ENCODE measurements around the gene PTPRN2.
"Not testable (repeated sequence)": the region's sequence is repeated elsewhere in the genome, so short reads cannot be mapped to it uniquely, and the experiment has no call there.

PTPRN2 gene

DNA sequence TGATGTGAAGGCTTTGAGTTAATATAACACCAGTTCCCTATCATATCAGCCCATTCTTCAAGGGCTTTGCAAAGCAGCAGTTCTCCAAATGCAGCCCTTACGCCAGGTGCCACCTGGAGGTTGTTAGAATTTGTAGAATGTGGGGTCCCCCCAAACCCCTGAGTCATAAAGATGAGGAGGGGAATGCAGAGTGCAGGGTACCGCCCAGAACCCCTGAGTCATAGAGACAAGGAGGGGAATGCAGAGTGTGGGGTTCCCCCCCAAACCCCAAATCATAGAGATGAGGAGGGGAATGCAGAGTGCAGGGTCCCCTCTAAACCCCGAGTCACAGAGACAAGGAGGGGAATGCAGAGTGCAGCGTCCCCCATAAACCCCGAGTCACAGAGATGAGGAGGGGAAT, 605.8 kb downstream of the PTPRN2 start:
- TF ChIP-seq, protein P1, sequence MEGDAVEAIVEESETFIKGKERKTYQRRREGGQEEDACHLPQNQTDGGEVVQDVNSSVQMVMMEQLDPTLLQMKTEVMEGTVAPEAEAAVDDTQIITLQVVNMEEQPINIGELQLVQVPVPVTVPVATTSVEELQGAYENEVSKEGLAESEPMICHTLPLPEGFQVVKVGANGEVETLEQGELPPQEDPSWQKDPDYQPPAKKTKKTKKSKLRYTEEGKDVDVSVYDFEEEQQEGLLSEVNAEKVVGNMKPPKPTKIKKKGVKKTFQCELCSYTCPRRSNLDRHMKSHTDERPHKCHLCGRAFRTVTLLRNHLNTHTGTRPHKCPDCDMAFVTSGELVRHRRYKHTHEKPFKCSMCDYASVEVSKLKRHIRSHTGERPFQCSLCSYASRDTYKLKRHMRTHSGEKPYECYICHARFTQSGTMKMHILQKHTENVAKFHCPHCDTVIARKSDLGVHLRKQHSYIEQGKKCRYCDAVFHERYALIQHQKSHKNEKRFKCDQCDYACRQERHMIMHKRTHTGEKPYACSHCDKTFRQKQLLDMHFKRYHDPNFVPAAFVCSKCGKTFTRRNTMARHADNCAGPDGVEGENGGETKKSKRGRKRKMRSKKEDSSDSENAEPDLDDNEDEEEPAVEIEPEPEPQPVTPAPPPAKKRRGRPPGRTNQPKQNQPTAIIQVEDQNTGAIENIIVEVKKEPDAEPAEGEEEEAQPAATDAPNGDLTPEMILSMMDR (IDR thresholded peaks at IDR 0.05; ENCODE audit: low read depth, low read length) = no peak
- no peak overlapping the region for H3K4me3 ChIP-seq (ENCODE audit: low read depth, low read length)

DNA sequence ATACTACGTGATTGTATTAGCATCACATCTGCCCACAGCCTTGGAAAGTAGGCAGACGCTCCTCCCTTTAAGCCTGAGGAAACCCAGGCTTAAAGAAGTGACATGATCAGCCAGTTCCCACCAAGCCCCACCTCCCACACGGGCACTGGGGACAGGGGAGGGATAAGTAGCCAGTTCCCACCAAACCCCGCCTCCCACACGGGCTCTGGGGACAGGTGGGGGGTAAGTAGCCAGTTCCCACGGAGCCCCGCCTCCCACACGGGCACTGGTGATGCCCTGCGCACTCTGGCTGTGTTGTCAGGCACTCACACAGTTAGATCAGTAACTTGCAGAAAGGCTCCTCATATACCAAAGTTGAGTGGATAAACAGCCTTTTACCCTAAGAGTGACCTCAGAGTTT, 606.8 kb downstream of the PTPRN2 start:
- TF ChIP-seq, protein P1 (IDR thresholded peaks at IDR 0.05; ENCODE audit: low read depth, low read length) = no peak
- no peak overlapping the region for H3K4me3 ChIP-seq (ENCODE audit: low read depth, low read length)

DNA sequence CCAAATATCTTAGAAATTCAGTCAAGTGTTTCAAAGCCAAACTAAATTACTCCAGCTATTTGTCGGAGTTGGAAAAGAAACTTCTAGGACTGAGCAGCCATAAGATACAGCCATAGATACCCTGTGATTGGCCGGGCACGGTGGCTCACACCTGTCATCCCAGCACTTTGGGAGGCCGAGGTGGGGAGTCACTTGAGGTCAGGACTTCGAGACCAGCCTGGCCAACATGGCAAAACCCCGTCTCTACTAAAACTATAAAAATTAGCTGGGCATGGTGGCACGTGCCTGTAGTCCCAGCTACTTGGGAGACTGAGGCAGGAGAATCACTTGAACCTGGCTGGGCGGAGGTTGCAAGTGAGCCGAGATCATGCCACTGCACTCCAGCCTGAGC, 607.3 kb downstream of the PTPRN2 start:
- not testable (repeated sequence) for H3K4me3 ChIP-seq (ENCODE audit: low read depth, low read length)

DNA sequence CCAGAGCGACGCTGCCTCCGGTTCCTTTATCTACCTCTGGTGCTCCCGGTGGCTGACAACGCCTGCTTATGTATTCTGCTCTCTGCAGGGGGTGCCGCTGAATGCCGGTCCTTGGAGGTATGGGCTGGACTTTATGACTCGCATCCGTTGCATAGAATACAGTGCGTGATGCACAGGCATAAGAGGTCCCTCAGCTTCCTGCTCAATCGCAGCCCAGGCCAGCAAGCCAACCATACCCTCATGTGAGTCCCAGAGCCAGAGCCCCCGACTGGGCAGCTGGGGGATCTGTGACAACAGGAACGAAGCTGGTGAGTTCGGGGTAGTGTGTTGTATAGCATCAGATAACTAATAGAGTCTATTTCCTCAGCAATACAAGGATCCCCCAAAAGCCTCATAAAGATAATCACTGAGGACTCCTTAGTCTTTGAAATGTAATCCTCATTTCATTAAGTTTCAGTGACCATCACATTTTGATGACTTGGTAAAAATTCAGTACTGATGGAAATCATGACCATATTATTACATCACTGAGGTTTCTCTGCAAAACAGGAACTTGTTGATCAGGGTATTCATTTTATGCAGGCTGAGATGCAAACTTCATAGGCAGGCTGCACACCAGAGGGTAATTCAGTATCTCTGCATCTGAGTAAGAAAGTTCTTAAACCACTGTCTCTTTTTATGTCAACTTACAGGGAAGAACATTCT, 607.8 kb downstream of the PTPRN2 start:
- TF ChIP-seq, protein P1 (IDR thresholded peaks at IDR 0.05; ENCODE audit: low read depth, low read length) = no peak
- H3K4me3 ChIP-seq (ENCODE audit: low read depth, low read length) = no peak overlapping the region

DNA sequence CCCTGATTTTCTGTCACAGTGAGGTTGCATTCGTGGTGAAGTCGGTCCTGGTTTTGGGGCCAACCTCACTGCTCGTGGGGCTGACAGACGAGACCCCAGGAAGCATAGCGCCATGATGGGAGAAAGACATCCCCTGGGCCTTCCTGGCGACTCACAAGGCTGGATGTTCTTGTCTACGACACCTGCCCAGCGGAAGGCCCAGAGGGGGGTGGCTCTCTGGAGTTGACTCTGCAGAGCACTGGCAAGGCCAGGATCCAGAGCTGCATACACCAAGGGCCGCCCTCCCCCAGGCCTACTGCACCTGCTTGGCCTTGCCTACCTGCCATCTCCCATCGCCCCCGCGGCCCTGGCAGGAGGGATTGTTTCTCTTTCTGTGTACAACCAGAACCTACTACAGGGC, 608.9 kb downstream of the PTPRN2 start:
- TF ChIP-seq, protein P1 (IDR thresholded peaks at IDR 0.05; ENCODE audit: low read depth, low read length) = no peak
- H3K4me3 ChIP-seq (ENCODE audit: low read depth, low read length) = no peak overlapping the region

DNA sequence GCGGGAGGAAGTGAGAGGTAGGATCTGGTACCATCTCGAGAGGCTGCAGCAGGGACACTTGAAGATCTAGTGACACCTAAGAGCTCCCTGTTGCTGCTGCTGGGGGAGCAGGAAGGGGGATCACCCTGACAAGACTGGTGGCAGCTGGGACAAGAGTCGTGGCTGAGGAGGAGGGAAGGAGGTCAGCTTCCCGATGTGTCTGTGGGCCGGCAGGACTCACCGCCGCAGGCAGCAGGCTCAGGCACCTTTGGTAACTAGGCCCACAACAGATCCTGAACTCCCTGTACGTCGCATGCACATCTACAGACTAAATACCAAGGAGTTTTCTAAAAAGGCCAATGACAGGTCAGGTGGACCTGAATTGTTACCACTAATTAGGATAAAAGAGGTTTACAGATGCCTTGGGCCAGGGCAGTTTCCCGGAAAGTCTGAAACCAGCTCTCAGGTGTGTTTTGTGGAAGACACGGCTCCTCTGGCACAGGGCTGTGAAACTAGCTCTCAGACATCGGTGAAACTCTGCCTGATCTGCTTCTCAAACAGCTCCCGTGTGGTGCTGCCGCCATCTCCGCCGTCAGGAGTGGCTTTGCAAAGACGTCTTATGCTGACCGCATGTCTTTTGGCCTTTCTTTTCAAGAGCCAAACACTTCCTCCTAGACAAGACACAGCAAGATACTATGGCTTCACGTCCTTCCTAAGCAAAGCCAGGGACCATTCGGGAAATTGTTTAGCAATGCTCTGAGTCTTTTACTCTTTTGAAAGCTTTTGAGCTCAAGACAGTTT, 609.7 kb downstream of the PTPRN2 start:
- H3K4me3 ChIP-seq (ENCODE audit: low read depth, low read length) = no peak overlapping the region
- TF ChIP-seq, protein P1 (IDR thresholded peaks at IDR 0.05; ENCODE audit: low read depth, low read length) = no peak

DNA sequence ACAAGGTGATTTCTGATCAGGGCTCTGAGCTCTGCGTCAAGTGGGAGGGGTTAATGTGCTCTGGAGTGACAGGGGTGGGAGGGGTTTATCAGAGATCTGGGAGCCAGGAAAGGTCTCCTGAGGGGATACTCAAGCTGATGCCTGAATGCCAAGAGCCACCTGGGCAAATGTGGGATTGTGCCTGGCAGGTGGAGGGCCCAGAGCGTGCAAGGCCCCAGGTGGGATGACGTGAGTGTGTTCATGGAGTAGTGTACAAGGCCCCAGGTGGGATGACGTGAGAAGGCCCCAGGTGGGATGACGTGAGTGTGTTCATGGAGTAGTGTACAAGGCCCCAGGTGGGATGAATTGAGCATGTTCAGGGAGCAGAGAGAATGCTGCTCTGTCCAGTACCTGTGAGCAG, 610.3 kb downstream of the PTPRN2 start:
- TF ChIP-seq, protein P1 (IDR thresholded peaks at IDR 0.05; ENCODE audit: low read depth, low read length) = no peak

More for the DNA sequence above, 610.3 kb downstream of the PTPRN2 start:
- no peak overlapping the region for H3K4me3 ChIP-seq (ENCODE audit: low read depth, low read length)

Measured in WI38 (cell line).